GM10248 (cell line): ENCODE results near the gene DCLRE1A.

Experiments
- CTCF ChIA-PET: fragments of 300-600 bp; sonication (Branson Sonifier 250); formaldehyde crosslinking; extraction: SDS; loops from one replicate; lab custom pipeline; 2021; ENCODE audit warnings: antibody characterized with exemption; lab: Yijun Ruan, JAX
- POLR2A ChIA-PET: fragments of 350-650 bp; sonication (Branson Sonifier 250); formaldehyde crosslinking; extraction: SDS; loops from one replicate; lab custom pipeline; 2020; ENCODE audit warnings: antibody characterized with exemption; lab: Yijun Ruan, JAX
- DNase-seq: peaks from one replicate; pipeline ENCODE4 v3.0.0; 2012; ENCODE audit errors: extremely low spot score
- TF ChIP-seq, protein P1 (sequence below): IDR thresholded peaks from 2 replicates; pipeline ENCODE4 v1.5.1; 2012; ENCODE audit warnings: mild to moderate bottlenecking, low read depth; ENCODE audit errors: extremely low read depth, missing control alignments, control extremely low read depth

DCLRE1A gene

GRCh38 chr10:113854013-113854760 is at the start of gene DCLRE1A, which contains the start of gene NHLRC2:
DCLRE1A (minus strand) TSS chr10:113854082; CDS start chr10:113853182, 900 bp downstream.
NHLRC2 (plus strand) TSS chr10:113854661; CDS start chr10:113854873, 212 bp downstream.
- TF ChIP-seq, protein P1, sequence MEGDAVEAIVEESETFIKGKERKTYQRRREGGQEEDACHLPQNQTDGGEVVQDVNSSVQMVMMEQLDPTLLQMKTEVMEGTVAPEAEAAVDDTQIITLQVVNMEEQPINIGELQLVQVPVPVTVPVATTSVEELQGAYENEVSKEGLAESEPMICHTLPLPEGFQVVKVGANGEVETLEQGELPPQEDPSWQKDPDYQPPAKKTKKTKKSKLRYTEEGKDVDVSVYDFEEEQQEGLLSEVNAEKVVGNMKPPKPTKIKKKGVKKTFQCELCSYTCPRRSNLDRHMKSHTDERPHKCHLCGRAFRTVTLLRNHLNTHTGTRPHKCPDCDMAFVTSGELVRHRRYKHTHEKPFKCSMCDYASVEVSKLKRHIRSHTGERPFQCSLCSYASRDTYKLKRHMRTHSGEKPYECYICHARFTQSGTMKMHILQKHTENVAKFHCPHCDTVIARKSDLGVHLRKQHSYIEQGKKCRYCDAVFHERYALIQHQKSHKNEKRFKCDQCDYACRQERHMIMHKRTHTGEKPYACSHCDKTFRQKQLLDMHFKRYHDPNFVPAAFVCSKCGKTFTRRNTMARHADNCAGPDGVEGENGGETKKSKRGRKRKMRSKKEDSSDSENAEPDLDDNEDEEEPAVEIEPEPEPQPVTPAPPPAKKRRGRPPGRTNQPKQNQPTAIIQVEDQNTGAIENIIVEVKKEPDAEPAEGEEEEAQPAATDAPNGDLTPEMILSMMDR = no peak
- ChIA-PET POLR2A (no interaction called here), CTCF (interaction anchor here (1.3 to 1.6 kb wide), 2 partner anchors 29 to 150 kb away, joined by 3 read pairs; no protein-coding TSS in a partner anchor)
- peak; percentile 67 for DNase-seq

- CTCF ChIA-PET = interaction anchor here (1.1 to 1.6 kb wide), 2 partner anchors 8 to 10 kb away, joined by 3 to 4 read pairs; no protein-coding TSS in a partner anchor
- POLR2A ChIA-PET = no interaction called here
- DNase-seq = no peak
- TF ChIP-seq, protein P1 = no peak
Measured at GRCh38 chr10:113899952-113900598, 46.2 kb upstream of the DCLRE1A start.

DNA sequence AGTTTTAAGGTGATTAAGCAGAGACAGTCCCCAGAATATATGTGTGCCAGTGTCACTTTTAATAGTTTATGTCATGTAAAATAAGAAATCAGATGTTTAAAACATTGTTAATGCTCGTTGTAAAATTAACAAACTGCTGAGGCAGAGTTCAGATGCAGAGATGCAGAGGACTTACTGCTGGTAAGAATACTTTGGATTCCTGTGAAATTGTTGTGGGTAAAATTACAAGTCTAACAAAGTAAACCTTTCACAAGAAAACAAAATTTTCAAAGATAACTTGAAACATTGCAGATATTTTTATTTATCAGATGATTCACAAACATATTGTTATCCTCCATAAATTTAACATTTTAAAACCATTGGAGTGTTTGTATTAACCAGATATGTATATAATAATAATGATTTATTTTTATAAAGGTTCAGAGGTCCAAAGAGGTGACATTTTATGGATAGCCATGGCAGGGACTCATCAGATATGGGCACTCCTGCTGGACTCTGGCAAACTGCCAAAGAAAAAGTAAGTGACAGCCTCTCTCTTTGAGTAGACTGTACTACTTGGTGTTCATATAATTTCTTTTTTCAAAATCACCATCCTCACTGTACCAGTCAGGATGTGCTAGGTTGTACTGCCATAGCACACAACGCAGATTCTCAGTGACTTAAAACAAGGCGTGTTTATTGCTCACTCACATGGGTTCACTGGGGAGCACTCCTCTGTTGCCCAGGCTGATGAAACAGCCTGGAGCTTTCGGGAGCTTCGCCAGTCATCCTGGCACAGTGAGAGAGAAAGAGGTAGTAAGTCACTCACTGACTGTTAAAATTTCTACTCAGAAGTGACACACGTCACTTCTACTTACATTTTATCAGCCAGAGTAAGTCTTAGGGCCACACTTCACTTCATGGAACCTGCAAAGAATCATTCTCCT is 44.1 kb upstream of the DCLRE1A start:
- ChIA-PET POLR2A (no interaction called here), CTCF (interaction anchor here (0.7 to 1.0 kb wide), 2 partner anchors 40 to 1005 kb away, joined by 3 read pairs; no protein-coding TSS in a partner anchor)
- TF ChIP-seq, protein P1 = no peak
- no peak for DNase-seq

- ChIA-PET POLR2A (no interaction called here), CTCF (interaction anchor here (0.8 to 0.9 kb wide), 2 partner anchors 10 to 32 kb away, joined by 3 read pairs; no protein-coding TSS in a partner anchor)
- TF ChIP-seq, protein P1 = no peak
- DNase-seq = no peak
Measured at GRCh38 chr10:113895018-113895417, 41.1 kb upstream of the DCLRE1A start.

DNA sequence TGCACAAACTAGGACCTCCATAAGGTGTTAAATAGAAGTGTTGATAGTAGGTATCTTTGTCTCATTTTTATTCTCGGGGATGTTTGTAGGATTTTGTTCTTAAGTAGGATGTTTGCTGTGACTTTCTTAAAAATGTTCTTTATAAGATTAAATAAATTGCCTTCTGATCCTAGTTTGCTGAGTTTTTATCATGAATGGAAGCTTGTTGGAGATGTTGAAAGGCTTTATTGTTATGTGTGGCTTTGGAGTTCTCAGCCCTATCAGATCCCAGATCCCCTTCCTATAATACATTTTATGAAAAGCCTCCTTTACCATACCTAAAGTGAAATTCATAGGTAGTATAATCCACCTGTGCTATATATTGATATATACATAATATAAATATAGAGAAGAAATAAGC is 40.7 kb upstream of the DCLRE1A start:
- TF ChIP-seq, protein P1 = no peak
- no peak for DNase-seq
- POLR2A ChIA-PET = no interaction called here
- CTCF ChIA-PET = interaction anchor here (0.9 to 1.5 kb wide), 3 partner anchors 10 to 28 kb away, joined by 3 to 5 read pairs (median 3); no protein-coding TSS in a partner anchor
